CD14-positive monocyte (primary cell): Measurements from ENCODE around the gene MXD4. TPM values are rescaled to one million over a fixed set of nuclear protein-coding genes. Genes with fewer than 3 reads are reported as not detected.

Source experiments
- DNase-seq, 3 donors: peaks; one replicate each; pipeline ENCODE4 v3.0.0-alpha.2; 2011 to 2022
- H2AFZ ChIP-seq: 2 replicates; pipeline ENCODE4 v1.6.0; 2012; ENCODE audit warnings: mild to moderate bottlenecking, low read depth, low read length, inconsistent platforms; ENCODE audit not compliant: insufficient read depth, poor library complexity, severe bottlenecking
- H3K27ac ChIP-seq, 2 donors: 1 replicate in 1 of 2; 2 replicates in 1 of 2; pipeline ENCODE4 v1.5.1; 2012 to 2013; ENCODE audit warnings: low read length in 2 of 2, control low read depth in 1 of 2, inconsistent platforms in 1 of 2, low read depth in 1 of 2, mild to moderate bottlenecking in 1 of 2
- H3K27me3 ChIP-seq, 2 donors: one replicate each; pipeline versions ENCODE4 v1.6.0 to v1.6.1; 2011 to 2013; ENCODE audit warnings: low read length in 2 of 2; ENCODE audit not compliant: control insufficient read depth in 2 of 2, insufficient read depth in 2 of 2
- H3K36me3 ChIP-seq, 2 donors: replicated peaks in 1 of 2; 1 replicate in 1 of 2; 2 replicates in 1 of 2; pipeline versions ENCODE4 v1.5.1 to v1.6.1; 2012 to 2013; ENCODE audit warnings: low read length in 2 of 2, control low read depth in 1 of 2, inconsistent platforms in 1 of 2, mild to moderate bottlenecking in 1 of 2; ENCODE audit not compliant: insufficient read depth in 2 of 2, control insufficient read depth in 1 of 2
- H3K4me1 ChIP-seq, 2 donors: 1 replicate in 1 of 2; 2 replicates in 1 of 2; pipeline versions ENCODE4 v1.5.1 to v1.6.1; 2012 to 2013; ENCODE audit warnings: low read length in 2 of 2, control low read depth in 1 of 2, inconsistent platforms in 1 of 2, mild to moderate bottlenecking in 1 of 2, moderate library complexity in 1 of 2; ENCODE audit not compliant: insufficient read depth in 2 of 2, control insufficient read depth in 1 of 2
- H3K4me2 ChIP-seq: replicated peaks from 2 replicates; pipeline ENCODE3; 2012; ENCODE audit warnings: low read length, moderate library complexity, mild to moderate bottlenecking; ENCODE audit not compliant: poor library complexity, severe bottlenecking; ENCODE audit errors: extremely low read depth
- H3K4me3 ChIP-seq, 3 experiments: fragments of 200-600 bp in 1 of 3; sonication (generic) in 1 of 3; replicated peaks in 1 of 3; 1 replicate in 2 of 3; 2 replicates in 1 of 3; pipeline ENCODE4 v1.5.1; 2011 to 2013; ENCODE audit warnings: low read length in 3 of 3, mild to moderate bottlenecking in 3 of 3, control low read depth in 2 of 3, low read depth in 2 of 3, inconsistent platforms in 1 of 3, moderate library complexity in 1 of 3
- H3K79me2 ChIP-seq: 2 replicates; pipeline ENCODE4 v1.6.0; 2012; ENCODE audit warnings: mild to moderate bottlenecking, control low read depth, inconsistent platforms, low read length, moderate library complexity; ENCODE audit not compliant: insufficient read depth
- H3K9ac ChIP-seq: 2 replicates; pipeline ENCODE4 v1.6.0; 2017; ENCODE audit warnings: low read length, mild to moderate bottlenecking; ENCODE audit not compliant: insufficient read depth, poor library complexity, severe bottlenecking
- H3K9me3 ChIP-seq, 2 donors: replicated peaks in 1 of 2; 1 replicate in 1 of 2; 2 replicates in 1 of 2; pipeline versions ENCODE4 v1.5.1 to v1.6.1; 2012 to 2013; ENCODE audit warnings: low read length in 2 of 2, control low read depth in 1 of 2; ENCODE audit not compliant: control insufficient read depth in 1 of 2, insufficient read depth in 1 of 2
- H4K20me1 ChIP-seq: 2 replicates; pipeline ENCODE4 v1.6.0; 2012; ENCODE audit warnings: mild to moderate bottlenecking, low read length, control low read depth, moderate library complexity; ENCODE audit not compliant: insufficient read depth
- H3K27ac Mint-ChIP-seq, 7 donors: one replicate each; pipeline ENCODE4 v1.8.0; 2020; ENCODE audit warnings: mild to moderate bottlenecking in 7 of 7, mixed read lengths in 7 of 7, moderate library complexity in 6 of 7, inconsistent platforms in 2 of 7
- H3K27me3 Mint-ChIP-seq, 3 donors: one replicate each; pipeline ENCODE4 v1.8.0; 2021 to 2022; ENCODE audit warnings: low read depth in 3 of 3, mild to moderate bottlenecking in 3 of 3, mixed read lengths in 3 of 3, moderate library complexity in 3 of 3, inconsistent platforms in 1 of 3
- H3K36me3 Mint-ChIP-seq, 2 donors: one replicate each; pipeline ENCODE4 v1.8.0; 2020; ENCODE audit warnings: mixed read lengths in 2 of 2, inconsistent platforms in 1 of 2, mild to moderate bottlenecking in 1 of 2
- H3K4me1 Mint-ChIP-seq: one replicate; pipeline ENCODE4 v1.8.0; 2020; ENCODE audit warnings: mild to moderate bottlenecking, mixed read lengths
- H3K4me3 Mint-ChIP-seq, 2 donors: one replicate each; pipeline ENCODE4 v1.8.0; 2020; ENCODE audit warnings: mild to moderate bottlenecking in 2 of 2, mixed read lengths in 2 of 2, moderate library complexity in 1 of 2
- H3K9me3 Mint-ChIP-seq, 7 donors: one replicate each; pipeline ENCODE4 v1.8.0; 2020 to 2022; ENCODE audit warnings: mixed read lengths in 7 of 7, mild to moderate bottlenecking in 6 of 7, moderate library complexity in 6 of 7, inconsistent platforms in 2 of 7
- WGBS: methylation state at CpG from one replicate; pipeline ENCODE4 v1.1.5; 2013; ENCODE audit warnings: missing lambda C conversion rate; ENCODE audit not compliant: insufficient coverage; 5-methylcytosine and 5-hydroxymethylcytosine counted together
- intact Hi-C, 2 donors: fragments of 100-400 bp; cut with micrococcal nuclease; formaldehyde crosslinking; loops; one replicate each; pipeline versions ENCODE4 v1.15.0 to v1.15.1; 2023
- polyA plus RNA-seq, 3 donors: library from polyadenylated mRNA; depleted of rRNA in 1 of 3; unstranded in 2 of 3; stranded (reverse) in 1 of 3; fragments of 300-500 nt in 2 of 3; fragments of >200 nt in 1 of 3; fragmentation: Illumina TruSeq in 2 of 3; gene quantifications; 1 replicate in 2 of 3; 2 replicates in 1 of 3; pipeline ENCODE4 v1.2.3, GENCODE V29; 2012 to 2021
- TF ChIP-seq, protein P1 (sequence below): fragments of 200-600 bp; IDR thresholded peaks from one replicate; pipeline ENCODE4 v1.8.0; 2022; ENCODE audit warnings: antibody characterized with exemption, mild to moderate bottlenecking

Gene MXD4
- polyA plus RNA-seq, 3 donors = 24.5 to 39.4 (median 35.9) TPM

DNA sequence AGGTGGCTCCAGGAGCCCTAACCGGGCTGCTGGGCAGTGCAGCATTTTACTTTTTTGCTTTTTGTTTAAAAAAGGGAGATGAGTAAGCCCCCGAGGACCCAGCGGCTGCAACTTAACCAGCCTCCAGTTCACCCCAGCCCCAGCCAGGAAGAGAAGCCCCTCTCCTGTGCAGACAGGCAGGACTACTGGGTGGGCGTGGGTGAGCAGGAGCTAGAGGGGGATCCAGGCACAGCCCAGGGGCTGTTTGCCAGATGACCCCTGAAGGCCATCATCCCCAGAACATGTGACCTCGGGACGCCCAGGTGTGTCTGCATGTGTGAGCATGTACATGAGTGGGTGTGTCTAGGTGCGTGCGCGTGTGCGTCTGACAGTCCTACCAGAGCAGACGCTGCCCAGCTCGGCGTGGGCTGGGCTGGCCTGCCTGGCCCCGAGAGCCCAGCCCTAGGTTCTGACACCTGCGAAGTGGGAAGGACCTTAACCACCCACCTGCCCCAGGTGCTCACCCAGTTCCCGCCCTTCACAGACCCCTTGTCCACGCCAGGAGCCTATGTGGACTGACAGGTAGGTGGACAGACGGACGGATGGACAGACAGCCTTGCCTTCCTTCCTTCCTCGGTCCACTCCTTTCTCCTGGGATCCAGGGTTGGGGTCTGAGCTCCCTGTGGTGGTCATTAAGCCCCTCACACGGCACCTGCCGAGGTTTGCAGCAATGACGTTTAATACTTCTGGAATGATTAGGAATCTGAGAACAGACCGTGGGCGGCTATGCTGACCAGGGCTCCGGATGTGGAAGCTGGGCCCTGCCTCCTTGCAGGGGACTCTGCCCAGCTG lies 12.2 kb downstream of the MXD4 start:
- intact Hi-C loops = loop anchor here in 1 of 2 donors (10.0 kb wide), 1 partner anchor 675 kb away; no protein-coding TSS in a partner anchor
- no peak for DNase-seq

DNA sequence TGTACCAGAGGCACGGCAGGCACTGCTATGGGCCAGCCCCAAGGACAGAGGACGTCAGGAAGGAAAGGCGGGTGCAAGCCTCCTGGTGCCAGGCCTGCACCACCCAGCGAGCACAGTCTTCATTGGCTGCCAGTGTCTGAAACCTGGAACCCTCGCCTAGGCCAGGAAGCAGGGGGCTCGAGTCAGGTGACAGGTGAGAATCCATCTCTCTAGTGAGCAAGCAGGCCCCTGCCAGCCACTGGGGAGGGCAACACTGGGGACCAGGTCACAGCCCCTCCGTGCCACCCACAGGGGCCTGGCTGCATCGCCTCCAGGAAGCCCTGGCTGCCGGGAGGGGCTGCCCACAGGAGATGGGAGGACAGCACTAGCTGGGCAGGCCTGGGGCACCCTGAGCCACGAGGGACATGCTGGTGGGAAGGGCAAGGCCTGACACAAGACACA lies 13.1 kb downstream of the MXD4 start:
- Histone ChIP-seq H2AFZ (no peak overlapping the region), H3K27ac (no peak overlapping the region), H3K36me3 (peaks cover 51 to 56% of the 10 kb centered on the region in 2 donors), H3K9me3 (no peaks in the 10 kb centered on the region), H3K4me1 (peaks cover 11% of the 10 kb centered on the region in 2 donors), H3K79me2 (no peaks in the 10 kb centered on the region), H4K20me1 (peaks cover 34% of the 10 kb centered on the region), H3K4me2 (no peak overlapping the region), H3K27me3 (no peaks in the 10 kb centered on the region), H3K4me3 (no peak overlapping the region), H3K9ac (no peak overlapping the region)
- TF ChIP-seq, protein P1, sequence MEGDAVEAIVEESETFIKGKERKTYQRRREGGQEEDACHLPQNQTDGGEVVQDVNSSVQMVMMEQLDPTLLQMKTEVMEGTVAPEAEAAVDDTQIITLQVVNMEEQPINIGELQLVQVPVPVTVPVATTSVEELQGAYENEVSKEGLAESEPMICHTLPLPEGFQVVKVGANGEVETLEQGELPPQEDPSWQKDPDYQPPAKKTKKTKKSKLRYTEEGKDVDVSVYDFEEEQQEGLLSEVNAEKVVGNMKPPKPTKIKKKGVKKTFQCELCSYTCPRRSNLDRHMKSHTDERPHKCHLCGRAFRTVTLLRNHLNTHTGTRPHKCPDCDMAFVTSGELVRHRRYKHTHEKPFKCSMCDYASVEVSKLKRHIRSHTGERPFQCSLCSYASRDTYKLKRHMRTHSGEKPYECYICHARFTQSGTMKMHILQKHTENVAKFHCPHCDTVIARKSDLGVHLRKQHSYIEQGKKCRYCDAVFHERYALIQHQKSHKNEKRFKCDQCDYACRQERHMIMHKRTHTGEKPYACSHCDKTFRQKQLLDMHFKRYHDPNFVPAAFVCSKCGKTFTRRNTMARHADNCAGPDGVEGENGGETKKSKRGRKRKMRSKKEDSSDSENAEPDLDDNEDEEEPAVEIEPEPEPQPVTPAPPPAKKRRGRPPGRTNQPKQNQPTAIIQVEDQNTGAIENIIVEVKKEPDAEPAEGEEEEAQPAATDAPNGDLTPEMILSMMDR = no peak
- peaks cover 31 to 56% of the 10 kb centered on the region in 2 donors for H3K36me3 Mint-ChIP-seq
- peak in 1 of 3 donors; percentile 1 for DNase-seq
- peak overlapping the region in 2 of 7 donors; percentile 27 to 76 for H3K27ac Mint-ChIP-seq
- intact Hi-C loops = loop anchor here in 1 of 2 donors (10.0 kb wide), 1 partner anchor 674 kb away; no protein-coding TSS in a partner anchor
- H3K27me3 Mint-ChIP-seq = no peaks in the 10 kb centered on the region
- H3K4me3 Mint-ChIP-seq = no peak overlapping the region
- peaks cover 17% of the 10 kb centered on the region for H3K4me1 Mint-ChIP-seq
- 93% methylated on average over 10 of the region's 10 CpGs for WGBS
- H3K9me3 Mint-ChIP-seq = no peaks in the 10 kb centered on the region

More for the DNA sequence above, 12.2 kb downstream of the MXD4 start:
- Mint-ChIP-seq H3K4me3 (no peak overlapping the region), H3K4me1 (peaks cover 8% of the 10 kb centered on the region), H3K27ac (no peak overlapping the region), H3K27me3 (no peaks in the 10 kb centered on the region), H3K36me3 (peaks cover 40 to 65% of the 10 kb centered on the region in 2 donors), H3K9me3 (no peaks in the 10 kb centered on the region)
- Histone ChIP-seq H3K36me3 (peaks cover 55 to 65% of the 10 kb centered on the region in 2 donors), H3K4me2 (no peak overlapping the region), H3K9ac (no peak overlapping the region), H4K20me1 (peaks cover 43% of the 10 kb centered on the region), H3K4me3 (no peak overlapping the region), H3K9me3 (no peaks in the 10 kb centered on the region), H3K4me1 (peaks cover 2 to 6% of the 10 kb centered on the region in 2 donors), H3K79me2 (no peaks in the 10 kb centered on the region), H3K27ac (no peak overlapping the region), H3K27me3 (no peaks in the 10 kb centered on the region), H2AFZ (no peak overlapping the region)
- WGBS = 97% methylated on average over 17 of the region's 26 CpGs
- TF ChIP-seq, protein P1 = no peak
